CD4-positive, alpha-beta T cell treated with Interferon alpha-2 for 1 hour (primary cell): ENCODE measurements around the gene ZNF732.
"Not testable (repeated sequence)": the region's sequence is repeated elsewhere in the genome, so short reads cannot be mapped to it uniquely, and the experiment has no call there.

Experiments used
- DNase-seq, 2 donors: peaks; one replicate each; pipeline ENCODE4 v3.0.0-alpha.2; 2020 to 2022

ZNF732 gene

GRCh38 chr4:253936-254756 is 51.1 kb downstream of the ZNF732 start:
- no peak for DNase-seq

DNA sequence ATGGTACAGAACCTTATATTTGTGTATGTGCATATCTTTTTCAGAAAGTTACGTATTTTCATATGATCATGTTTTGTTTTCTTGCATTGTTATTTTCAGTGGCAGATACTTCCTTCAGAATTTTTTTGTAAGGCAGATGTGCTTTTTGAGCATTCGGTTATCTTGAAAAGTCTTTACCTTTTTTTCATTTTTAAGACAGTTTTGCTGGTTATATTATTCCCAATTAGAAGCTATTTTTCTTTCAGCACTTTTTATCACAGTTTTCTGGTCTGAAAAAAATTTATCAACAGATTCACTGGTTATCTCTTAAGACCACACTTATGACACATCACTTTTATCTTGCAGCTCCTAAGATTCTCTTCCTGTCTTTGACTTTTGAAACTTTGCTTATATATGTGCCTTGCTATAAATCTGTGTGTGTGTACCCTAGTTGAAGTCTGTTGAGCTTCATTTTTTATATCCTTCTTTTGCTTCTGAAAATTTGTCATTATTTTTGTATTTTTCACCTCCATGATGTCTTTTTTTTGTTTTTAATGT is 53.1 kb downstream of the ZNF732 start:
- no peak for DNase-seq

GRCh38 chr4:244471-244870 is 60.8 kb downstream of the ZNF732 start:
- DNase-seq = peak; percentile 55 to 77

DNA sequence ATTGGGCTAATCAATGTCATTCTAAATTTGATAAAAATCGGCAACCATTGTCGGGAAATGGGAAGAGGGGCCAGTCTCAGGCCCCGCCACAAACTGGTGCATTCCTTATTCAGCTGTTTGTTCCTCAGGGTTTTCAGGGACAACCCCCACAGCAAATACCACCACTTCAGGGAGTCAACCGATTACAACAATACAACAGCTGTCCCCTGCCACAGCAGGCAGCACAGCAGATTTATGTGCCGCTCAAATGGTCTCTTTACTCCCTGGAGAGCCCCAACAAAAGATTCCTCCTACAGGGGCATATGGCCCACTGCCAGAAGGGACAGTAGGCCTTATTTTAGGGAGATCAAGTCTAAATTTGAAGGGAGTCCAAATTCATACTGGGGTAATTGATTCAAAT is 61.8 kb downstream of the ZNF732 start:
- no peak for DNase-seq

GRCh38 chr4:242121-242848 is 63.0 kb downstream of the ZNF732 start:
- DNase-seq = peak; percentile 73 to 84

GRCh38 chr4:241411-241810 is 63.9 kb downstream of the ZNF732 start:
- not testable (repeated sequence) for DNase-seq

GRCh38 chr4:236028-236427 is 69.2 kb downstream of the ZNF732 start:
- no peak for DNase-seq

GRCh38 chr4:234178-234577 is 71.1 kb downstream of the ZNF732 start:
- no peak for DNase-seq

DNA sequence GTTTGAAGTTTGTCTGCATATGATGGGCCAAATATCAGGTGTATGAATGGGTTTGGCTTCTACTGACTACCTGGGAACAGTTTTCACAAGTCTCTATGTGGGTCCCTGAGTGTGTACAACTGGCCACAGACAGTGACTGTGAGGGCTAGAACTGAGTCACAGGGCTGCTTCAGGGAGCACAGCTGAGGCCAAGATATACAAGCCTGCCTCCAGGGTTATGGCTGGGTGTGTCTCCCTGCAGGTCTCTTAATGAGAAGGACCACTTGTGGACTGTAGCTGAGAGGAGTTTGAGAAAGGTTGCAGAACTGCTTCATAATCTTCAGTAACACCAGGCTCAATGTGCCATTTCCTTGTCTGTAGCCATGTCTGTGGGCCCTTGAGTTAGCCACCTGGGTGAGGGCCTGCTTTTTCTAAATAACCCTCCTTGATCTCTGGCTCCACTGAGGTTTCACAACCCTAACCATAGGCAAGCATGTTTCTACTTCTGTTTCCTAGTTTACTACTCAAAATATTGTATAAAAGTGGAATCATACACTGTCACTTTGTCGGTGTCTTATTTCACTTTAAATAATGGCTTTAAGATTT is 81.3 kb downstream of the ZNF732 start:
- no peak for DNase-seq
